GM12864 (cell line): ENCODE results near the gene AKAP12.

Experiments used
- DNase-seq: peaks from one replicate; pipeline ENCODE4 v3.0.0-alpha.2; 2011; ENCODE audit warnings: low read depth
- H3K4me3 ChIP-seq: 2 replicates; pipeline ENCODE4 v1.5.1; 2011; ENCODE audit warnings: mild to moderate bottlenecking, low read depth, low read length, control low read depth
- TF ChIP-seq, protein P1 (sequence below): IDR thresholded peaks from 2 replicates; pipeline ENCODE4 v1.5.1; 2011; ENCODE audit warnings: low read depth, mild to moderate bottlenecking, moderate library complexity, low read length, control low read depth, inconsistent platforms; ENCODE audit errors: missing control alignments

The AKAP12 gene

DNA sequence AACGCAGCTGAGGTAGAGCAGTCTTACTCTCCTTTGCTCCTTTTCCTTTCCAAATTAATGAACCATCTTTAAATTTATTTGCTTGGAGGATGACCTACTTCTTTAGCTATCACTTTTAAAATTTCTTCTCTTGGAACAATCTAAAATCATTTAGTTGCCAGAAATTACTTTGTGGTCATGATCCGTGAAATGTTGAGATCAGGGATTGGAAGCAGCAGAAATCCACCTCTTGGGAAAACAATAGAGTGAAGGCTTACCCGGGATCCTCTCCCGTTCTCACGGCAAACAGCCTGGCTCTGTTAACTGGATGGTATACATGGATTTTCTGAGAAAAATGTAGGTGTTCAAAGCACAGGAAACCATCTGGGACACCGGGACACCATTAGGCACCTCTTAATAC, 7.7 kb downstream of the AKAP12 start:
- no peak overlapping the region for H3K4me3 ChIP-seq
- TF ChIP-seq, protein P1, sequence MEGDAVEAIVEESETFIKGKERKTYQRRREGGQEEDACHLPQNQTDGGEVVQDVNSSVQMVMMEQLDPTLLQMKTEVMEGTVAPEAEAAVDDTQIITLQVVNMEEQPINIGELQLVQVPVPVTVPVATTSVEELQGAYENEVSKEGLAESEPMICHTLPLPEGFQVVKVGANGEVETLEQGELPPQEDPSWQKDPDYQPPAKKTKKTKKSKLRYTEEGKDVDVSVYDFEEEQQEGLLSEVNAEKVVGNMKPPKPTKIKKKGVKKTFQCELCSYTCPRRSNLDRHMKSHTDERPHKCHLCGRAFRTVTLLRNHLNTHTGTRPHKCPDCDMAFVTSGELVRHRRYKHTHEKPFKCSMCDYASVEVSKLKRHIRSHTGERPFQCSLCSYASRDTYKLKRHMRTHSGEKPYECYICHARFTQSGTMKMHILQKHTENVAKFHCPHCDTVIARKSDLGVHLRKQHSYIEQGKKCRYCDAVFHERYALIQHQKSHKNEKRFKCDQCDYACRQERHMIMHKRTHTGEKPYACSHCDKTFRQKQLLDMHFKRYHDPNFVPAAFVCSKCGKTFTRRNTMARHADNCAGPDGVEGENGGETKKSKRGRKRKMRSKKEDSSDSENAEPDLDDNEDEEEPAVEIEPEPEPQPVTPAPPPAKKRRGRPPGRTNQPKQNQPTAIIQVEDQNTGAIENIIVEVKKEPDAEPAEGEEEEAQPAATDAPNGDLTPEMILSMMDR, result no peak
- DNase-seq, result no peak

DNA sequence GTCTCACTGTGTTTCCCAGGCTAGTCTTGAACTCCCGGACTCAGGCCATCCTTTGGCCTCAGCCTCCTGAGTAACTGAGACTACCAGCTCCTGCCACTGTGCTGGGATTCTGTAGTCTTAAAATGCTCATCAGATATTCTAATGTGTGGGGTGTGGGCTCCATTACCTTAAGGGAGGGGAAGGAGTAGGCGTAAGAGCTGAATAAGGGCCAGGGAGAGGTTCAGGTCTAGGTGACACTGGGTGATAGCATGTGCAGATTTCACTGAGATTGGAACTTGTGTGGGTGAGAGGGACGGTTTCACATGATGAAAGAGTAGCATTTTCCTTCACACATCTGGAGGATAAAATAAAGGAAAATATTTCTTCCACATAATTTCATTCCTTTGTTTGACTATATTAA, 8.5 kb downstream of the AKAP12 start:
- TF ChIP-seq, protein P1, result no peak
- H3K4me3 ChIP-seq, result no peak overlapping the region
- DNase-seq, result no peak

DNA sequence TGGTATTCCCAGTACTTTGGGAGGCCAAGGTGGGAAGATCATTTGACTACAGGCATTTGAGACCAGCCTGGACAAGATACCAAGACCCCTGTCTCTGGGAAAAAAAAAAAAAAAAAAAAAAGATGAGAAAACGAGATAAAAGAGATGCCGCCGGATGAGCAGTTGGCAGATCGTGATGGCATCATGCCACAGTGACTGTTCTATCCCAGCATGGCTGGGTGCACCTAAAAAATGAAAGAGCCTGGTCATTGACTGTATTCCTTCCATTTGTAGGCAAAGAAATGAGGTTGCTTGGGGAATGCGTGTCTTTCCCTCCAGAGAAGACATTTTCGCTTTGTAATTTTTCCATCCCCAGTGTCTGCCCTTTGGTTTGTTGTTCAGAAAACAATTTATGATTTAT, 12.9 kb downstream of the AKAP12 start:
- TF ChIP-seq, protein P1, result no peak
- no peak overlapping the region for H3K4me3 ChIP-seq
- DNase-seq, result no peak

DNA sequence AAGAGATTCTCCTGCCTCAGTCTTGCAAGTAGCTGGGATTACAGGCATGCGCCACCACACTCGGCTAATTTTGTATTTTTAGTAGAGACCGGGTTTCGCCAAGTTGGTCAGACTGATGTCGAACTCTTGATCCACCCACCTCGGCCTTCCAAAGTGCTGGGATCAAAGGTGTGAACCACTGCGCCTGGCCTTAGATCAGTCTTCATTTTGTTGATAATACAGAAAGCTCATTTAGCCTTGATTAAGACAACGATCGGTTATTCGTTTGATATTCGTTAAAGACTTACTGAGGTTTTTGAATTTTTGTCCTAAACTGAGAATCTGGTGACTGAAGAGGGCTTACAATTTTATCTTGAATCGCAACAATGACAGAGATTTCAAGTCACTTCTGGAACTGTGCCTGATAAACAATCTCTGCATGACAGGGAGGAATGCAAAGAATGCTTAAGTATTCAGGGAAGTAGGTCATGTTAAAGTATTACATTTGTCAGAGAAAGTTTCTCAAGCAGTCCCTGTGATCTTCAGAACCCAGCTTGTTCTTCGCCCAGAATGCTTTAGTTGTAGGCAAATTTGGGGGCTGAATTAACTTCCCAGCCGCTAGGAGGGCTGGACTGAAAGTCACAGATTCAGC, 14.8 kb downstream of the AKAP12 start:
- TF ChIP-seq, protein P1, result no peak
- H3K4me3 ChIP-seq, result no peak overlapping the region
- no peak for DNase-seq

DNA sequence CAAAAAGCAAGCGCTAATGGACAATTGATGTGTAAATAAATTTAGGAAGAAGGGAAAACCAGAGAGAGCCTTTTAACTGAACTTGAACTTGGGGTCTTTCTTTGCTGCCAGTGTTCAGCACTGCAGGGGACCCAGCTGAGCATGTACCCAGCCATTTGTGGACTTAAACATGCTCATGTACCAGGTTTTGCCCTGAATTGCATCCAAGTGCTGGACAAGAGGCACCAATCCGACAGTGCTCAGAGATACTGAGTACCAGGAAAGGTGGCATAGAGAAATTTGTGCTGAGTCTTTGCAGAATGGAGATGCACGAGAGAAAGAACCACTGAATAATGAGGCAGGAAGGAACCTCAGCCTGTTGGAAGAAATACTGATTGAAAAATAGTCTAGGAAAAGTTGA, 16.0 kb downstream of the AKAP12 start:
- no peak overlapping the region for H3K4me3 ChIP-seq
- DNase-seq, result no peak
- TF ChIP-seq, protein P1, result no peak

DNA sequence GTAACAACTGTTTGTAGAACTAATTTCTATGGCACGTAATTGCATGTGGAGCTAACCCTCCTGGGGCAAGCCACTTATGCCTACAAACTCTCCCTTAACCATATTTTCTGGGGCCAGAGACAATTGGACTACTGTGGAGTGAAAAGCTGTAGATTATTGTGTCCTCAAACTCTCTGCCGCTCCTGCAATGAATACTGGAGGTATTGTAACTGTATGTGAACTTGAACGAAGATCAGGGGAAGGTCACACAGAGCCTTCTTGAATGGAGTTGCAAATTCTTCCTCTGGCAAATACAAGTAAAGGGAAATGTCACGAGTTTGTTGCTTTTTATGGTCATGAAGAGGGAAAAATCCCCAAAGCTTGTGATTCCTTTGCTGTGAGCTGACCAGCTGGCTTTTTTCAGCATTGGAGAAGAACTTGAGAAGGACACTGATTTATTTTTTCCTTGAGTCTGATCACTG, 18.2 kb downstream of the AKAP12 start:
- TF ChIP-seq, protein P1, result no peak
- H3K4me3 ChIP-seq, result no peak overlapping the region
- no peak for DNase-seq

DNA sequence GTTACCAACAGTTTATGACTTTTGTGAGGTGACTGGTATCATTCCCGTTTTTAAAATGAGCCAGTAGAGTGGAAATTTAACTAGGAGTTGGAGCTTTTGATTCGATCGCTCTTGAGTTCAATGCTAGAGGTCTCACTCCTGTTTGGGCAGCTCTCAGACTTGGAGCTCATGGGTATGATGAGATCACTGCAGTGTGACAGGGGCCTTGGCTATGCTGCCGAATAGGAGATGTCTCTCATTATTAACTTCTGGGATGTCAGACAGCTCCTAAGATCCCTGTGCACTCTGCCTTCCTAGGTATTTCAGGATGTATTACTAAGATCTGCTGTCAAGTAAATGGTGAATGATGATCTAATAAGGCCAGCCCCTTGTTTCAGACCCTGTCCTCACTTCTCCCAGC, 20.4 kb downstream of the AKAP12 start:
- TF ChIP-seq, protein P1, result no peak
- DNase-seq, result no peak
- H3K4me3 ChIP-seq, result no peak overlapping the region
